ENCODE results near the gene BARX1. TPM values are rescaled to one million over a fixed set of nuclear protein-coding genes. Genes with fewer than 3 reads are reported as not detected.

The BARX1 gene
- total and polyA plus RNA-seq, 2 donors (not counting 1 experiment from before 2014, with no cell fraction given): not detected

DNA sequence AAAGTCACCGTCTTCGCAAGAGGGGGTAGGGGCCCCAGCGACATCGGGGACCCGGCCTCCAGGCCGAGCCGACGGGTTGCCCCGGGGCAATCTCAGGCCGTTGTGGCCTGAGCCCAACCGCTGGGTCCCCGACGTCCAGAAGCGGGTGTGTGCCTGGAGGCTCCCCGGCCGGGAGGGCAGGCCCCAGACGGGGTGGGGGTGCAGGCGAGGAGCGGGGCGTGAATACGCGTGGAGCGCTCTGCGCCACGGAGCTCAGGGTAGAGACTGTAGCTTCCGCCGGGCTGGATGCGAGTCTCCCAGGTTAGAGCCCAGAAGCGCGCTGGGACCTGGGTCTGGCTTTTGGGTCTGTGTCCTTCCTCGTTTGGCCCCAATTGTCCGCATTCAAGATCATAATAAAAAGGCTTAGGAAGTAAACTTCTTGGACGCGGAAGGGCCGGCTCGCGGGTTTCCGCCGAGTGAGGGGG lies 3.5 kb downstream of the BARX1 start:
- no peak overlapping the region for H3K4me2 ChIP-seq (ENCODE audit: extremely low read depth, insufficient read depth, low read length)
- no peak overlapping the region for H3K4me3 ChIP-seq (replicated peaks in 1 of 4; ENCODE audit: control extremely low read depth in 1 of 4, insufficient read depth in 1 of 4, low read depth in 3 of 4, low read length in 4 of 4)

DNA sequence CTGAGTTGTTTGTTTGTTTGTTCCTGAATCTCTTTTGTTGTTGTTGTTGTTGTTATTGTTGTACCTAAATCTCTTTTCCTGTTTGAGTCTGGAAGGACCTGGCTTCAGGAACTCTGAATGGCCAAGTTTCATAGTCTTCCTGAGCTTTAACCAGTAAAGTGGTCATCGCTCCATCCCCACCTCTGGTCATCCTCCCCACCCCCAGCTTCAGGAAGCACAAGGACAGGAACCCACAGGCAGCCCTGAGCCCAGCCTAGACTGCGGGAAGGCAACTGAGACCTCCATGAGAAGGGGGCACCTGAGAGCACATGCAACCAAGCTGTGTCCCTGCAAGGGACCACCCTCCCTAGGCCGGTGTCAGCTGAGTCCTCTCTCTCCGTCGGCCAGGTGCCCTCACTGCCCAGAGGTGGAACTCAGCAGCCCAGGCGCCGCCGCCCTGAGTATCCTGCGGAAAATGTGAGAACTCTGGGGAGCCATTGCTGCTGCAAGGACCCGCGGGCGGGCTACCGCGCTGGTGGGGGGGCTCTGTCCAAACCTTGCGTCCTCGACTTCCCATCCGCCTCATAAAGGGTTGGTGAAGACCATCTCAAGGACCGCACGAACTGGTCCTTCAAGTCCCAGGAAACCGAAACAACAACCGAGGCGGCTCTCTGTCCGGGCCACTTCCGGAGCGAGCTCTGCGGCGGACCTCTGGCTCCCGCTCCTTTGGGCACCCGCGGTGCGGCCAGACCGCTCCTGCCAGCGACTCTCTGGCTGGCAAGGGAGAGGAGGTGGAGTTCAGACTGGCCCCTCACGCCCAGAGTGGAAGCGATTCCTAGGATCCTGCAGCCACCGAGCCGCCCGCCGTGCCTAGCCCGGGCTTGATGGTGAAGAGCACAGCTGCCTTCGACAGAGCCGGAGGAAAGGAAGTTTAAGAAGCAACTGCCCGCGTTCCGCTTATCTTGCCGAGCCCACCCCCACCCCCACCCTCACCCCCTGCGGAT lies 4.2 kb downstream of the BARX1 start:
- Histone ChIP-seq H3K9ac (ENCODE audit: insufficient read depth, low read length) (peak overlapping the region; percentile 23), H4K20me1 (ENCODE audit: control insufficient read depth, extremely low read depth, insufficient read depth, low read length) (no peaks in the 10 kb centered on the region), H3K4me1 (ENCODE audit: control insufficient read depth, extremely low read depth, insufficient read depth, low read length) (no peaks in the 10 kb centered on the region), H3K4me2 (ENCODE audit: extremely low read depth, insufficient read depth, low read length) (peak overlapping the region; percentile 75), H3K27ac (ENCODE audit: insufficient read depth, low read length) (no peak overlapping the region), H3K79me2 (ENCODE audit: control insufficient read depth, insufficient read depth, low read length) (no peaks in the 10 kb centered on the region), H3K9me3 (ENCODE audit: control insufficient read depth, insufficient read depth, low read depth, low read length) (no peaks in the 10 kb centered on the region), H3K4me3 (replicated peaks in 1 of 4; ENCODE audit: control extremely low read depth in 1 of 4, insufficient read depth in 1 of 4, low read depth in 3 of 4, low read length in 4 of 4) (peak overlapping the region; percentile 25 to 51 (median 50)), H3K27me3 (ENCODE audit: control insufficient read depth, insufficient read depth, low read length) (peaks cover 86% of the 10 kb centered on the region), H2AFZ (ENCODE audit: low read length) (peak overlapping the region; percentile 78), H3K36me3 (ENCODE audit: control insufficient read depth, insufficient read depth, low read length) (no peaks in the 10 kb centered on the region)
- DNase-seq (ENCODE audit: low read depth in 2 of 2): peak; percentile 11 to 12
- peak; percentile 80 for TF ChIP-seq EZH2 (IDR thresholded peaks at IDR 0.05; ENCODE audit: low read length, missing control alignments)
- TF ChIP-seq, protein P1, sequence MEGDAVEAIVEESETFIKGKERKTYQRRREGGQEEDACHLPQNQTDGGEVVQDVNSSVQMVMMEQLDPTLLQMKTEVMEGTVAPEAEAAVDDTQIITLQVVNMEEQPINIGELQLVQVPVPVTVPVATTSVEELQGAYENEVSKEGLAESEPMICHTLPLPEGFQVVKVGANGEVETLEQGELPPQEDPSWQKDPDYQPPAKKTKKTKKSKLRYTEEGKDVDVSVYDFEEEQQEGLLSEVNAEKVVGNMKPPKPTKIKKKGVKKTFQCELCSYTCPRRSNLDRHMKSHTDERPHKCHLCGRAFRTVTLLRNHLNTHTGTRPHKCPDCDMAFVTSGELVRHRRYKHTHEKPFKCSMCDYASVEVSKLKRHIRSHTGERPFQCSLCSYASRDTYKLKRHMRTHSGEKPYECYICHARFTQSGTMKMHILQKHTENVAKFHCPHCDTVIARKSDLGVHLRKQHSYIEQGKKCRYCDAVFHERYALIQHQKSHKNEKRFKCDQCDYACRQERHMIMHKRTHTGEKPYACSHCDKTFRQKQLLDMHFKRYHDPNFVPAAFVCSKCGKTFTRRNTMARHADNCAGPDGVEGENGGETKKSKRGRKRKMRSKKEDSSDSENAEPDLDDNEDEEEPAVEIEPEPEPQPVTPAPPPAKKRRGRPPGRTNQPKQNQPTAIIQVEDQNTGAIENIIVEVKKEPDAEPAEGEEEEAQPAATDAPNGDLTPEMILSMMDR (conservative IDR thresholded peaks at IDR 0.05 in 1 of 2, IDR thresholded peaks at IDR 0.05 in 1 of 2; ENCODE audit: low read depth in 1 of 2, low read length in 2 of 2): no peak

More for the DNA sequence above, 3.5 kb downstream of the BARX1 start:
- Histone ChIP-seq H3K27ac (ENCODE audit: insufficient read depth, low read length) (no peak overlapping the region), H4K20me1 (ENCODE audit: control insufficient read depth, extremely low read depth, insufficient read depth, low read length) (no peaks in the 10 kb centered on the region), H3K4me1 (ENCODE audit: control insufficient read depth, extremely low read depth, insufficient read depth, low read length) (no peaks in the 10 kb centered on the region), H3K9ac (ENCODE audit: insufficient read depth, low read length) (no peak overlapping the region), H2AFZ (ENCODE audit: low read length) (no peak overlapping the region), H3K79me2 (ENCODE audit: control insufficient read depth, insufficient read depth, low read length) (no peaks in the 10 kb centered on the region), H3K9me3 (ENCODE audit: control insufficient read depth, insufficient read depth, low read depth, low read length) (no peaks in the 10 kb centered on the region), H3K36me3 (ENCODE audit: control insufficient read depth, insufficient read depth, low read length) (no peaks in the 10 kb centered on the region), H3K27me3 (ENCODE audit: control insufficient read depth, insufficient read depth, low read length) (peaks cover 86% of the 10 kb centered on the region)
- no peak for DNase-seq (ENCODE audit: low read depth in 2 of 2)
- TF ChIP-seq, protein P1 (conservative IDR thresholded peaks at IDR 0.05 in 1 of 2, IDR thresholded peaks at IDR 0.05 in 1 of 2; ENCODE audit: low read depth in 1 of 2, low read length in 2 of 2): no peak
- TF ChIP-seq EZH2 (IDR thresholded peaks at IDR 0.05; ENCODE audit: low read length, missing control alignments): peak; percentile 33

DNA sequence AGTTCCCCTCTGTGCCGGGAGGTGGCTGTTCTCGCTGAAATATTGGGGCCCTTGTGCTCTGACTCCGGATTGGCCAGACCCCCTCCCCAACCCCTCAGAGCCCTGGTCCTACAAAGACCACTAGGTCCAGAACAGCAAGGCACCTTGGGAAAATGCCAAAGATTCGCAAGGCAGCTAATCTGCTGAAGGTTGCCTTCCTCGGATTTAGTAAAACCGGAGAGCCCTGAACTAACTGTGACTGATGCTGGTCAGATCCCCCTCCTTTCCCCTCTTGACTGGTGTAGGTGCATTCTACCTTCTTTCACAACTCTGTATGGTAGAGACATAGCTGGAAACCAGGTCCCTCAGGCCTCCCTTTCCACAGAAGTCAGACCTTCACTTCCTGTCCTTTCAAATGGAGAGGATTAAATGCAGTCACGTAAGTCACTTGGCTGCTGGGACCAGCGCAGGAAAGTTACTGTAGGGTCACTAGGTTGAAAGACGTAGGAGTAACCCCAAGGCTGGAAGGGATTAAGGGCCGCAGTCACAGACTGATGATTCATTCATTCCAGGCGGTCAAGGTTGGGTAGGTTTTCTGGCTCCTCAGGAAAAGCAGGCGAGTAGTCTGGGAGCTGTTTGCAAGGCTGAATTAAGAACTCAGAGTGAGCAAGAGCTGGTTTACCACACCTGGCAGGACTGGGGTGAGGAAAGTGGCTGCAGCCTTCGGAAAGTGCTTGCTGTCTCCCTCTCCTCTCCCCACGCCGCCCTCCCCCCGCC lies 5.3 kb downstream of the BARX1 start:
- Histone ChIP-seq H3K9me3 (ENCODE audit: control insufficient read depth, insufficient read depth, low read depth, low read length) (no peaks in the 10 kb centered on the region), H3K27ac (ENCODE audit: insufficient read depth, low read length) (no peak overlapping the region), H2AFZ (ENCODE audit: low read length) (no peak overlapping the region), H3K27me3 (ENCODE audit: control insufficient read depth, insufficient read depth, low read length) (peaks cover 90% of the 10 kb centered on the region), H3K4me3 (replicated peaks in 1 of 4; ENCODE audit: control extremely low read depth in 1 of 4, insufficient read depth in 1 of 4, low read depth in 3 of 4, low read length in 4 of 4) (no peak overlapping the region), H3K4me2 (ENCODE audit: extremely low read depth, insufficient read depth, low read length) (no peak overlapping the region), H3K36me3 (ENCODE audit: control insufficient read depth, insufficient read depth, low read length) (no peaks in the 10 kb centered on the region), H3K9ac (ENCODE audit: insufficient read depth, low read length) (no peak overlapping the region), H3K4me1 (ENCODE audit: control insufficient read depth, extremely low read depth, insufficient read depth, low read length) (no peaks in the 10 kb centered on the region), H4K20me1 (ENCODE audit: control insufficient read depth, extremely low read depth, insufficient read depth, low read length) (no peaks in the 10 kb centered on the region), H3K79me2 (ENCODE audit: control insufficient read depth, insufficient read depth, low read length) (no peaks in the 10 kb centered on the region)
- no peak for DNase-seq (ENCODE audit: low read depth in 2 of 2)
- TF ChIP-seq EZH2 (IDR thresholded peaks at IDR 0.05; ENCODE audit: low read length, missing control alignments): peak; percentile 69
- TF ChIP-seq, protein P1 (conservative IDR thresholded peaks at IDR 0.05 in 1 of 2, IDR thresholded peaks at IDR 0.05 in 1 of 2; ENCODE audit: low read depth in 1 of 2, low read length in 2 of 2): no peak

All from fibroblast of lung (primary cell).